PC-9 (cell line): ENCODE results near the gene TACC3. TPM values are rescaled to one million over a fixed set of nuclear protein-coding genes. Genes with fewer than 3 reads are reported as not detected.

Experiments
- BruUV-seq: library from RNA; stranded (reverse); fragments of 400-500 nt; replicated peaks from 2 replicates; lab custom pipeline; 2021; lab: Mats Ljungman, UMichigan
- CTCF ChIA-PET: fragments of 300-600 bp; sonication (Branson Sonifier 250); formaldehyde crosslinking; loops from one replicate; lab custom pipeline; 2022; ENCODE audit warnings: antibody characterized with exemption; lab: Charles Lee
- POLR2A ChIA-PET: fragments of 300-600 bp; sonication (Branson Sonifier 250); formaldehyde crosslinking; loops from one replicate; lab custom pipeline; 2022; ENCODE audit warnings: antibody characterized with exemption; ENCODE audit not compliant: unreplicated experiment; lab: Charles Lee
- DNase-seq, 2 experiments: peaks; one replicate each; pipeline versions ENCODE4 v3.0.0 to v3.0.0-alpha.2; 2015 to 2022; ENCODE audit warnings: mixed read lengths in 1 of 2
- H2AFZ ChIP-seq: fragments of 200-600 bp; sonication (generic); 2 replicates; pipeline ENCODE4 v1.8.1; 2017; ENCODE audit warnings: antibody characterized with exemption
- H3F3A ChIP-seq: fragments of 200-600 bp; sonication (generic); 2 replicates; pipeline ENCODE4 v1.8.1; 2017; ENCODE audit warnings: antibody characterized with exemption, mild to moderate bottlenecking, low read depth; ENCODE audit not compliant: insufficient read depth
- H3K27ac ChIP-seq: fragments of 200-600 bp; sonication (generic); 2 replicates; pipeline ENCODE4 v1.6.1; 2016; ENCODE audit warnings: mixed run types
- H3K27me3 ChIP-seq: fragments of 200-600 bp; sonication (generic); 2 replicates; pipeline ENCODE4 v1.6.1; 2016; ENCODE audit warnings: low read depth, mixed run types; ENCODE audit not compliant: insufficient read depth
- H3K36me3 ChIP-seq: fragments of 200-600 bp; sonication (generic); 2 replicates; pipeline ENCODE4 v1.6.1; 2016; ENCODE audit warnings: low read depth, mixed run types
- H3K4me1 ChIP-seq: fragments of 200-600 bp; sonication (generic); replicated peaks from 2 replicates; pipeline ENCODE4 v1.6.1; 2016; ENCODE audit warnings: mixed run types; ENCODE audit not compliant: insufficient read depth
- H3K4me2 ChIP-seq: fragments of 200-600 bp; sonication (generic); 2 replicates; pipeline ENCODE4 v1.6.1; 2017; ENCODE audit warnings: mixed run types
- H3K4me3 ChIP-seq: fragments of 200-600 bp; sonication (generic); 2 replicates; pipeline ENCODE4 v1.6.1; 2016; ENCODE audit warnings: mixed run types
- H3K79me2 ChIP-seq: fragments of 200-600 bp; sonication (generic); 2 replicates; pipeline ENCODE4 v1.6.1; 2017; ENCODE audit warnings: low read depth, mixed run types
- H3K9me2 ChIP-seq: fragments of 200-600 bp; sonication (generic); 2 replicates; pipeline ENCODE4 v1.8.1; 2017; ENCODE audit warnings: mild to moderate bottlenecking; ENCODE audit not compliant: insufficient read depth
- H3K9me3 ChIP-seq: fragments of 200-600 bp; sonication (generic); 2 replicates; pipeline ENCODE4 v1.8.1; 2016; ENCODE audit warnings: low read depth; ENCODE audit not compliant: insufficient read depth
- H4K20me1 ChIP-seq: fragments of 200-600 bp; sonication (generic); 2 replicates; pipeline ENCODE4 v1.8.1; 2017; ENCODE audit not compliant: insufficient read depth
- CTCF ChIP-seq: fragments of 200-600 bp; sonication (generic); conservative IDR thresholded peaks from 2 replicates; pipeline ENCODE4 v1.6.1; 2017; ENCODE audit warnings: mixed run types, antibody characterized with exemption, mild to moderate bottlenecking, moderate library complexity
- EZH2 ChIP-seq: fragments of 200-600 bp; sonication (generic); IDR thresholded peaks from 2 replicates; pipeline ENCODE4 v1.8.0; 2017; ENCODE audit warnings: antibody characterized with exemption, low read depth
- intact Hi-C: fragments of 100-400 bp; cut with micrococcal nuclease; formaldehyde crosslinking; loops from one replicate; pipeline ENCODE4 v1.10.0; 2022; ENCODE audit not compliant: unreplicated experiment
- total RNA-seq: library from RNA; stranded (reverse); gene quantifications from 2 replicates; pipeline ENCODE4 v1.2.3, GENCODE V29; 2021

The TACC3 gene
- total RNA-seq, 1 experiment from 2014 or later: 134 TPM

- POLR2A ChIA-PET: no interaction called here
- intact Hi-C loops: no loop called here
Measured at GRCh38 chr4:1732911-1733310, 11.6 kb downstream of the TACC3 start.

GRCh38 chr4:1735215-1735614, 13.9 kb downstream of the TACC3 start:
- Histone ChIP-seq H4K20me1 (0 out of 2 replicates have a peak, but pooled peaks cover 6% of the 10 kb centered on the region), H3K4me2 (no peak overlapping the region), H3K9me2 (no peaks in the 10 kb centered on the region), H3F3A (peaks cover 25% of the 10 kb centered on the region), H2AFZ (no peak overlapping the region), H3K4me1 (peaks cover 20% of the 10 kb centered on the region), H3K4me3 (no peak overlapping the region), H3K9me3 (peaks cover 21% of the 10 kb centered on the region), H3K27ac (no peak overlapping the region), H3K27me3 (no peaks in the 10 kb centered on the region), H3K79me2 (peaks cover 42% of the 10 kb centered on the region), H3K36me3 (peaks cover 73% of the 10 kb centered on the region)
- ChIA-PET CTCF (no interaction called here), POLR2A (no interaction called here)
- no TSS peak for BruUV-seq
- intact Hi-C loops: no loop called here
- TF ChIP-seq EZH2 (no peak), CTCF (no peak)
- no peak for DNase-seq

More at GRCh38 chr4:1732911-1733310, 11.6 kb downstream of the TACC3 start:
- H3K4me3 ChIP-seq: no peak overlapping the region
- peaks cover 43% of the 10 kb centered on the region for H3K4me1 ChIP-seq
- H3K4me2 ChIP-seq: no peak overlapping the region
- no peaks in the 10 kb centered on the region for H3K9me2 ChIP-seq
- no peak for TF ChIP-seq CTCF
- TF ChIP-seq EZH2: no peak
- H3K27ac ChIP-seq: no peak overlapping the region
- H3K79me2 ChIP-seq: peaks cover 63% of the 10 kb centered on the region
- H3K27me3 ChIP-seq: no peaks in the 10 kb centered on the region
- no peak overlapping the region for H2AFZ ChIP-seq
- peaks cover 9% of the 10 kb centered on the region; the same call in 1 of the 2 replicates for H4K20me1 ChIP-seq
- peaks cover 15% of the 10 kb centered on the region for H3K9me3 ChIP-seq
- H3F3A ChIP-seq: peaks cover 39% of the 10 kb centered on the region
- peaks cover 65% of the 10 kb centered on the region for H3K36me3 ChIP-seq
- CTCF ChIA-PET: no interaction called here
- DNase-seq: no peak
- no TSS peak for BruUV-seq

- Histone ChIP-seq H3K9me3 (peaks cover 21% of the 10 kb centered on the region), H3K79me2 (peaks cover 31% of the 10 kb centered on the region), H3K27ac (no peak overlapping the region), H4K20me1 (0 out of 2 replicates have a peak, but pooled peaks cover 1% of the 10 kb centered on the region), H3K36me3 (peaks cover 69% of the 10 kb centered on the region), H2AFZ (no peak overlapping the region), H3K4me1 (peaks cover 5% of the 10 kb centered on the region), H3K4me3 (no peak overlapping the region), H3F3A (peaks cover 11% of the 10 kb centered on the region), H3K9me2 (no peaks in the 10 kb centered on the region), H3K27me3 (no peaks in the 10 kb centered on the region), H3K4me2 (no peak overlapping the region)
- ChIA-PET POLR2A (no interaction called here), CTCF (no interaction called here)
- TF ChIP-seq EZH2 (no peak), CTCF (no peak)
- BruUV-seq: no TSS peak
- no peak for DNase-seq
- intact Hi-C loops: no loop called here
Measured at GRCh38 chr4:1736812-1737211, 15.5 kb downstream of the TACC3 start.
